SK-N-SH treated with all-trans-retinoic acid at 6 μM for 48 hours (cell line): ENCODE measurements around the gene EXD2.
"Not testable (repeated sequence)": the region's sequence is repeated elsewhere in the genome, so short reads cannot be mapped to it uniquely, and the experiment has no call there.

Experiments used
- BACH2 ChIP-seq: fragments of 250-450 bp; sonication (Bioruptor Pico); IDR thresholded peaks from 2 replicates; pipeline ENCODE4 v1.9.0; 2021; ENCODE audit warnings: mild to moderate bottlenecking, borderline replicate concordance
- CSDC2 ChIP-seq: fragments of 250-450 bp; sonication (Bioruptor Pico); IDR thresholded peaks from 2 replicates; pipeline ENCODE4 v1.5.0; 2020; ENCODE audit warnings: mild to moderate bottlenecking, moderate library complexity
- ESRRG ChIP-seq: fragments of 250-450 bp; sonication (Bioruptor Pico); IDR thresholded peaks from 2 replicates; pipeline ENCODE4 v1.6.1; 2021; ENCODE audit warnings: mild to moderate bottlenecking
- GLIS3 ChIP-seq: fragments of 250-450 bp; sonication (Bioruptor Pico); IDR thresholded peaks from 2 replicates; pipeline ENCODE4 v1.5.0; 2020; ENCODE audit warnings: mild to moderate bottlenecking, moderate library complexity
- ISL1 ChIP-seq: fragments of 250-450 bp; sonication (Bioruptor Pico); IDR thresholded peaks from 2 replicates; pipeline ENCODE4 v2.1.2; 2022; ENCODE audit warnings: mild to moderate bottlenecking, moderate library complexity
- PATZ1 ChIP-seq: fragments of 250-450 bp; sonication (Bioruptor Pico); IDR thresholded peaks from 2 replicates; pipeline ENCODE4 v1.8.0; 2020; ENCODE audit warnings: mild to moderate bottlenecking, moderate library complexity, borderline replicate concordance
- SNAI2 ChIP-seq: fragments of 250-450 bp; sonication (Bioruptor Pico); IDR thresholded peaks from 2 replicates; pipeline ENCODE4 v1.5.0; 2020; ENCODE audit warnings: mild to moderate bottlenecking, moderate library complexity
- TOX ChIP-seq: fragments of 250-450 bp; sonication (Bioruptor Pico); IDR thresholded peaks from 2 replicates; pipeline ENCODE4 v1.8.0; 2021; ENCODE audit warnings: mild to moderate bottlenecking, moderate library complexity, borderline replicate concordance
- TSHZ2 ChIP-seq: fragments of 250-450 bp; sonication (Bioruptor Pico); IDR thresholded peaks from 2 replicates; pipeline ENCODE4 v1.5.0; 2020; ENCODE audit warnings: mild to moderate bottlenecking, moderate library complexity
- ZFP3 ChIP-seq: fragments of 250-450 bp; sonication (Bioruptor Pico); IDR thresholded peaks from 2 replicates; pipeline ENCODE4 v1.5.0; 2020; ENCODE audit warnings: mild to moderate bottlenecking, moderate library complexity

GRCh38 chr14:69182580-69182979 lies 8.7 kb upstream of the EXD2 start:
- TF ChIP-seq ISL1 (CRISPR knock-in tag); BACH2 (CRISPR knock-in tag); SNAI2; PATZ1 (CRISPR knock-in tag); CSDC2; ZFP3 (CRISPR knock-in tag); GLIS3 (CRISPR knock-in tag); ESRRG (CRISPR knock-in tag); TOX (CRISPR knock-in tag); TSHZ2 (CRISPR knock-in tag): not testable (repeated sequence)
